Fibroblast of lung (primary cell): ENCODE results near the gene IRAK1BP1.

Experiments used
- EZH2 ChIP-seq: IDR thresholded peaks from 2 replicates; pipeline ENCODE4 v1.5.1; 2012; ENCODE audit warnings: low read length, control low read depth, mild to moderate bottlenecking; ENCODE audit errors: missing control alignments
- TF ChIP-seq, protein P1 (sequence below), 2 donors: IDR thresholded peaks in 1 of 2; conservative IDR thresholded peaks in 1 of 2; 1 replicate in 1 of 2; 2 replicates in 1 of 2; pipeline ENCODE4 v1.5.1; 2011 to 2012; ENCODE audit warnings: low read length in 2 of 2, control low read depth in 1 of 2, inconsistent platforms in 1 of 2, low read depth in 1 of 2, mild to moderate bottlenecking in 1 of 2

DNA sequence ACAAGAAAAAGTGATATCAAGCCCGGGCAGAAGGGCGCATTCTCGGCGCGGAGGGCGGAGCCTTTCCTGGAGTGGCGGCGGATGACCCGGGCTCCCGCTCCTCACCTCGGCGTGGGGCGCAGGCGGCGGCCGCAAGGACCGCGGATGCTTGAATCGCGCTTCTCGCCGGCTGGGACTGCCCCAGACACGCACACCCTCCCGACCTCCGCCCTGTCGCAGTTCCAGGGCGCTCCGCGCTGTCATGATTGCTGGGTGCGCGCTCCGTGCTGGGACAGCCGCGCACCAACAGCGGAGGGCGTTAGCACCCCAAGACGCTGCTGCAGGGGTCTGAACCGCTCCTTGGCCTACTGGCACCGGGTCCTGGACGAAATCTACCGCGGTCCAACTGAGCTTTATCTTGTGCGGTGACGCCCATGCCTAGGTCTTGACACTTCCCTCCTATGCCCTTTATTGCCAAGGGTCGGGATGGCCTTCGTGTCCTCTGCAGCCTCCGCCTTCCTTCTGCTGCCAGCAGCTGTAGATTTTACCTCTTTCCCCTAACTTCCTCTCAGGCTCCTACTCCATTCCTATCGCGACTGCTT, 43.3 kb downstream of the IRAK1BP1 start:
- TF ChIP-seq EZH2: no peak
- TF ChIP-seq, protein P1, sequence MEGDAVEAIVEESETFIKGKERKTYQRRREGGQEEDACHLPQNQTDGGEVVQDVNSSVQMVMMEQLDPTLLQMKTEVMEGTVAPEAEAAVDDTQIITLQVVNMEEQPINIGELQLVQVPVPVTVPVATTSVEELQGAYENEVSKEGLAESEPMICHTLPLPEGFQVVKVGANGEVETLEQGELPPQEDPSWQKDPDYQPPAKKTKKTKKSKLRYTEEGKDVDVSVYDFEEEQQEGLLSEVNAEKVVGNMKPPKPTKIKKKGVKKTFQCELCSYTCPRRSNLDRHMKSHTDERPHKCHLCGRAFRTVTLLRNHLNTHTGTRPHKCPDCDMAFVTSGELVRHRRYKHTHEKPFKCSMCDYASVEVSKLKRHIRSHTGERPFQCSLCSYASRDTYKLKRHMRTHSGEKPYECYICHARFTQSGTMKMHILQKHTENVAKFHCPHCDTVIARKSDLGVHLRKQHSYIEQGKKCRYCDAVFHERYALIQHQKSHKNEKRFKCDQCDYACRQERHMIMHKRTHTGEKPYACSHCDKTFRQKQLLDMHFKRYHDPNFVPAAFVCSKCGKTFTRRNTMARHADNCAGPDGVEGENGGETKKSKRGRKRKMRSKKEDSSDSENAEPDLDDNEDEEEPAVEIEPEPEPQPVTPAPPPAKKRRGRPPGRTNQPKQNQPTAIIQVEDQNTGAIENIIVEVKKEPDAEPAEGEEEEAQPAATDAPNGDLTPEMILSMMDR (conservative IDR thresholded peaks at IDR 0.05 in 1 of 2, IDR thresholded peaks at IDR 0.05 in 1 of 2; ENCODE audit: low read depth in 1 of 2, low read length in 2 of 2): no peak
